Motor neuron (in vitro differentiated cells): Measurements from ENCODE around the gene TMEM164. TPM values are rescaled to one million over a fixed set of nuclear protein-coding genes. Genes with fewer than 3 reads are reported as not detected.

Experiments
- ATAC-seq, 8 experiments: fragments of 200-7000 bp; cut with Tn5 transposase; replicated peaks in 6 of 8; 2 replicates each; pipeline ENCODE4 v1.8.0; 2021; ENCODE audit warnings: mild to moderate bottlenecking in 8 of 8, moderate library complexity in 8 of 8
- H3K27ac ChIP-seq, 2 donors: fragments of 250-450 bp; sonication (Bioruptor Pico); 2 replicates each; pipeline ENCODE4 v1.9.0; 2021; ENCODE audit warnings: antibody characterized with exemption in 2 of 2, mild to moderate bottlenecking in 2 of 2, moderate library complexity in 1 of 2
- H3K4me1 ChIP-seq, 2 donors: fragments of 250-450 bp; sonication (Bioruptor Pico); replicated peaks in 1 of 2; 2 replicates each; pipeline ENCODE4 v1.6.1; 2021; ENCODE audit warnings: antibody characterized with exemption in 2 of 2, mild to moderate bottlenecking in 2 of 2, moderate library complexity in 1 of 2
- H3K4me3 ChIP-seq, 5 donors: fragments of 250-450 bp; sonication (Bioruptor Pico); 2 replicates each; pipeline ENCODE4 v1.9.0; 2021; ENCODE audit warnings: antibody characterized with exemption in 5 of 5, mild to moderate bottlenecking in 5 of 5, moderate library complexity in 4 of 5
- WGBS, 10 experiments: fragments of 450-650 bp; shearing (Covaris generic); methylation state at CpG; one replicate each; pipeline ENCODE4 v1.0.0; 2022; 5-methylcytosine and 5-hydroxymethylcytosine counted together
- in situ Hi-C, 9 experiments: fragments of 400-800 bp; cut with MboI; loops; one replicate each; pipeline ENCODE4 v1.15.0; 2021; ENCODE audit warnings: low sequenced_read_pairs in 9 of 9, low pct_unique_long_range_greater_than_20kb in 2 of 9; ENCODE audit not compliant: unreplicated experiment in 9 of 9
- total RNA-seq, 8 experiments: library from RNA; unstranded; fragments of 300-600 nt; gene quantifications; 2 replicates each; pipeline versions ENCODE4 v1.2.3 to v1.2.4, GENCODE V29; 2022

TMEM164 gene
- total RNA-seq, 8 experiments from 2014 or later = 9.3 to 38.2 (median 19.1) TPM

- no peaks in the 10 kb centered on the region for H3K4me1 ChIP-seq
- in situ Hi-C loops = no loop called here
- H3K4me3 ChIP-seq = no peak overlapping the region
- H3K27ac ChIP-seq = no peak overlapping the region
- no peak for ATAC-seq
- 0 to 100% (median 35%) methylated on average over 1 to 2 of the region's 2 CpGs; no CpG with 5 or more reads in 4 of the 10 experiments for WGBS, 10 experiments
These were observed 215.7 kb downstream of the TMEM164 start for GRCh38 chrX:110218591-110218990.

GRCh38 chrX:110219920-110220319 is 217.0 kb downstream of the TMEM164 start:
- WGBS, 10 experiments = 20 to 100% (median 50%) methylated on average over 1 of the region's 1 CpG; no CpG with 5 or more reads in 7 of the 10 experiments
- Histone ChIP-seq H3K4me3 (no peak overlapping the region), H3K27ac (no peak overlapping the region), H3K4me1 (no peaks in the 10 kb centered on the region)
- ATAC-seq = peak in 2 of 8 experiments; percentile 72 to 81
- in situ Hi-C loops = no loop called here

- WGBS, 10 experiments = 67 to 100% (median 83%) methylated on average over 1 to 2 of the region's 2 CpGs; no CpG with 5 or more reads in 5 of the 10 experiments
- ATAC-seq = no peak
- H3K27ac ChIP-seq = no peak overlapping the region
- no peaks in the 10 kb centered on the region for H3K4me1 ChIP-seq
- in situ Hi-C loops = no loop called here
- H3K4me3 ChIP-seq = no peak overlapping the region
These were observed 219.8 kb downstream of the TMEM164 start for GRCh38 chrX:110222497-110223257.

DNA sequence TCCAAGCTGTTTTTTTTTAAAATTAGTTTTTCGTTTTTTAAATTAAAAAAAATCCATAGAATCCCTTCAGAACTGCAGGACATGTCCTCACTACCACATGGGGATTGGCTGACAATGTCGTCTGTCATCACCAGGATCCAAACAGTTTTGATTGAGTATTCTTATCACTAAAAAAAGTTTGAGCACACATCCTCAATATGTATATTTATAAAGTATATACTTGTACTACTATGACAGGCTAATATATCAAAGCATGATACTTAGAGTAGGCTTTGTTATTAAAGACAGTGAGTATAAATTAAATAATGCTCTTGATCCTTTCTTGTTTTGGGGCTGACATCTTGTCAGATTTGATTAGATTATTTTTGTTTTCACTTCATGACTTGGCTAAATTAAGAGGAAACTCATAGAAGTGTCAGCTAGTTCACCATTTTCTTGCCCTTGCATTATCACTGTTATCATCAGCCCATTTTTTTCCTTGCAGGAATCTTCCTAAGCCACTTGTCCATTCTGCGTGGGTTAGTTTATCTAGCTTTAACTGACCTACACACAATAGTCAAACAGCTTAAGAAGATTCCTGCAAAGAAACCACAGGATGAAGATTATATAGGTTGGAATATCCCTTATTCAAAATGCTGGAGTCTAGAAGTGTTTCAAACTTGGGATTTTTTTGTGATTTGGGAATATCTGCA is 222.2 kb downstream of the TMEM164 start:
- Histone ChIP-seq H3K4me3 (no peak overlapping the region), H3K4me1 (no peaks in the 10 kb centered on the region), H3K27ac (no peak overlapping the region)
- in situ Hi-C loops = no loop called here
- 29 to 100% (median 52%) methylated on average over 1 to 3 of the region's 3 CpGs; no CpG with 5 or more reads in 3 of the 10 experiments for WGBS, 10 experiments
- no peak for ATAC-seq

GRCh38 chrX:110226931-110227330 is 224.0 kb downstream of the TMEM164 start:
- in situ Hi-C loops = no loop called here
- no peak for ATAC-seq
- Histone ChIP-seq H3K27ac (no peak overlapping the region), H3K4me3 (no peak overlapping the region), H3K4me1 (no peaks in the 10 kb centered on the region)
- 19 to 100% (median 78%) methylated on average over 1 to 2 of the region's 2 CpGs; no CpG with 5 or more reads in 4 of the 10 experiments for WGBS, 10 experiments
